K562 (cell line): ENCODE results near the gene TGFB1I1. TPM values are rescaled to one million over a fixed set of nuclear protein-coding genes. Genes with fewer than 3 reads are reported as not detected.

Experiments
- E2F6 ChIP-seq, 2 experiments: IDR thresholded peaks; 2 replicates each; pipeline ENCODE4 v1.6.1; 2011; ENCODE audit warnings: borderline replicate concordance in 1 of 2, control low read depth in 1 of 2, low read depth in 1 of 2, low read length in 1 of 2, mild to moderate bottlenecking in 1 of 2, mixed read lengths in 1 of 2, moderate library complexity in 1 of 2; ENCODE audit not compliant: insufficient read depth in 1 of 2, insufficient read length in 1 of 2, poor library complexity in 1 of 2, severe bottlenecking in 1 of 2; ENCODE audit errors: extremely low read depth in 1 of 2
- FOXA1 ChIP-seq: fragments of 450-650 bp; IDR thresholded peaks from 2 replicates; pipeline ENCODE4 v1.6.1; 2016; ENCODE audit warnings: mild to moderate bottlenecking, borderline replicate concordance
- NCOA1 ChIP-seq: fragments of 450-650 bp; IDR thresholded peaks from 2 replicates; pipeline ENCODE4 v1.6.1; 2016; ENCODE audit warnings: low read depth
- ZNF318 ChIP-seq, 2 experiments: fragments of 450-650 bp; IDR thresholded peaks; 2 replicates each; pipeline ENCODE4 v1.6.1; 2016; ENCODE audit warnings: mild to moderate bottlenecking in 2 of 2, borderline replicate concordance in 1 of 2, low read depth in 1 of 2, moderate library complexity in 1 of 2
- ZNF717 ChIP-seq: fragments of 250-450 bp; sonication (Bioruptor Pico); IDR thresholded peaks from 2 replicates; pipeline ENCODE4 v1.5.0; 2021
- ZNF766 ChIP-seq: fragments of 200-800 bp; sonication (Bioruptor generic); conservative IDR thresholded peaks from 2 replicates; pipeline ENCODE4 v1.6.1; 2016; ENCODE audit warnings: missing genetic modification characterization, missing compliant biosample characterization
- polyA plus RNA-seq, 8 experiments: library from polyadenylated mRNA; depleted of rRNA in 4 of 8; stranded (reverse) in 5 of 8; unstranded in 3 of 8; fragments of >200 nt; fragmentation: Nextera tagmentation in 2 of 8; fragmentation: Illumina TruSeq in 1 of 8; extraction: Ambion mirVana in 2 of 8; extraction: Trizol in 1 of 8; gene quantifications; 2 replicates each; pipeline versions ENCODE4 v1.2.1 to v1.2.3, GENCODE V29; 2011 to 2014; ENCODE audit warnings: inconsistent platforms in 1 of 8, missing spikeins in 1 of 8
- total RNA-seq, 7 experiments: library from RNA; depleted of rRNA in 6 of 7; stranded (reverse); fragments of >200 nt in 6 of 7; fragmentation: Illumina TruSeq in 2 of 7; extraction: Trizol in 2 of 7; gene quantifications; 2 replicates each; pipeline versions ENCODE4 v1.2.1 to v1.2.3, GENCODE V29; 2011 to 2021; ENCODE audit warnings: low replicate concordance in 1 of 7
- TF ChIP-seq, protein P1 (sequence below): fragments of 450-650 bp; IDR thresholded peaks from 2 replicates; pipeline ENCODE4 v1.6.1; 2016; ENCODE audit warnings: low read depth

TGFB1I1 gene
- total and polyA plus RNA-seq, 9 of the 15 experiments (the other 6 are each of a cell fraction or from before 2014, with no cell fraction given) = 0.04 to 0.91 (median 0.19) TPM

DNA sequence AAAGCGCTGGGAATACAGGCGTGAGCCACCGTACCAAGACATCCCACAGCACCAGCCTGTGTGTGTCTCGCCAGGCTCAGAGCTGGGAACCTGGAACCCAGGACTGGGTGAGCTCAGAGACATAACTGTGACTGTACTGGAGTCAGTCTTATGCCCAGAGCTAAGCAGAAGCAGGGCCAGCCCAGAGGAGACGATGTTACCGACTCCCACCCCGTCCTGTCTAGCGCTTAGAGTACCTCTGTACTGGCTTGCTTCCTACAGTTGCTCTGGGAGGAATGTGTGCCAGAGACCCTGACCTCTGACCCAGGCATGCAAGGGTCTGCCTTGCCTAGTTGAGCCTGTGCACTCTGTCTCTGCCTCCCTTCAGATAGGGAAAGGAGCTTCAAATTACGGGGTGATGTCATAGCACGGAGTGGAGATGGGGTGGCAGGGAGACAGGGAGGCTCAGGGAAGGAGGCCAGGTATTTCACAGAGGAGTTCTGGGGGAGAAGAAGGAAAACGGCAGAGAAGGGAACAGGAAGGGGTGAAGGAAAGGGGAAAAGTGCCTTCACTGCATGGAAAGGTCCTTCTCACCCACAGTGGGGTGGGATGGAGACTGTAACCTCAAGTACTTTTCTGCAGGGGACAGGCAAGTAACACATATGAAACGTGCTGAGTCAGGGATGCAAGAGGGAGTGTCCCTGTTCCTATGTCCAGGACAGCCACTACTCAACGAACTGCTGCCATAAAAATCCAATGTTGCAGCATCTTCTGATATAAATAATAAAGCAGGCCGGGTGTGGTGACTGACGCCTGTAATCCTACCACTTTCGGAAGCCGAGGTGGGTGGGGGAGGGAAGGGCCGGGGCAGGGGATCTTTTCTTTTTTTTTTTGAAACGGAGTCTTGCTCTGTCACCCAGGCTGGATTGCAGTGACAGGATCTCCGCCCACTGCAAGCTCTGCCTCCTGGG lies 18.4 kb upstream of the TGFB1I1 start (continued):
- TF ChIP-seq E2F6 (IDR thresholded peaks at IDR 0.05; ENCODE audit: borderline replicate concordance in 1 of 2, extremely low read depth in 1 of 2, insufficient read depth in 1 of 2, insufficient read length in 1 of 2, low read depth in 1 of 2, low read length in 1 of 2, poor library complexity in 1 of 2, severe bottlenecking in 1 of 2) (no peak), ZNF717 (CRISPR knock-in tag) (no peak), FOXA1 (no peak), ZNF766 (CRISPR knock-in tag) (no peak), ZNF318 (IDR thresholded peaks at IDR 0.05; ENCODE audit: borderline replicate concordance in 1 of 2, low read depth in 1 of 2) (no peak), NCOA1 (0 out of 2 replicates have a peak, but pooled peaks have one; percentile 38)
- TF ChIP-seq, protein P1, sequence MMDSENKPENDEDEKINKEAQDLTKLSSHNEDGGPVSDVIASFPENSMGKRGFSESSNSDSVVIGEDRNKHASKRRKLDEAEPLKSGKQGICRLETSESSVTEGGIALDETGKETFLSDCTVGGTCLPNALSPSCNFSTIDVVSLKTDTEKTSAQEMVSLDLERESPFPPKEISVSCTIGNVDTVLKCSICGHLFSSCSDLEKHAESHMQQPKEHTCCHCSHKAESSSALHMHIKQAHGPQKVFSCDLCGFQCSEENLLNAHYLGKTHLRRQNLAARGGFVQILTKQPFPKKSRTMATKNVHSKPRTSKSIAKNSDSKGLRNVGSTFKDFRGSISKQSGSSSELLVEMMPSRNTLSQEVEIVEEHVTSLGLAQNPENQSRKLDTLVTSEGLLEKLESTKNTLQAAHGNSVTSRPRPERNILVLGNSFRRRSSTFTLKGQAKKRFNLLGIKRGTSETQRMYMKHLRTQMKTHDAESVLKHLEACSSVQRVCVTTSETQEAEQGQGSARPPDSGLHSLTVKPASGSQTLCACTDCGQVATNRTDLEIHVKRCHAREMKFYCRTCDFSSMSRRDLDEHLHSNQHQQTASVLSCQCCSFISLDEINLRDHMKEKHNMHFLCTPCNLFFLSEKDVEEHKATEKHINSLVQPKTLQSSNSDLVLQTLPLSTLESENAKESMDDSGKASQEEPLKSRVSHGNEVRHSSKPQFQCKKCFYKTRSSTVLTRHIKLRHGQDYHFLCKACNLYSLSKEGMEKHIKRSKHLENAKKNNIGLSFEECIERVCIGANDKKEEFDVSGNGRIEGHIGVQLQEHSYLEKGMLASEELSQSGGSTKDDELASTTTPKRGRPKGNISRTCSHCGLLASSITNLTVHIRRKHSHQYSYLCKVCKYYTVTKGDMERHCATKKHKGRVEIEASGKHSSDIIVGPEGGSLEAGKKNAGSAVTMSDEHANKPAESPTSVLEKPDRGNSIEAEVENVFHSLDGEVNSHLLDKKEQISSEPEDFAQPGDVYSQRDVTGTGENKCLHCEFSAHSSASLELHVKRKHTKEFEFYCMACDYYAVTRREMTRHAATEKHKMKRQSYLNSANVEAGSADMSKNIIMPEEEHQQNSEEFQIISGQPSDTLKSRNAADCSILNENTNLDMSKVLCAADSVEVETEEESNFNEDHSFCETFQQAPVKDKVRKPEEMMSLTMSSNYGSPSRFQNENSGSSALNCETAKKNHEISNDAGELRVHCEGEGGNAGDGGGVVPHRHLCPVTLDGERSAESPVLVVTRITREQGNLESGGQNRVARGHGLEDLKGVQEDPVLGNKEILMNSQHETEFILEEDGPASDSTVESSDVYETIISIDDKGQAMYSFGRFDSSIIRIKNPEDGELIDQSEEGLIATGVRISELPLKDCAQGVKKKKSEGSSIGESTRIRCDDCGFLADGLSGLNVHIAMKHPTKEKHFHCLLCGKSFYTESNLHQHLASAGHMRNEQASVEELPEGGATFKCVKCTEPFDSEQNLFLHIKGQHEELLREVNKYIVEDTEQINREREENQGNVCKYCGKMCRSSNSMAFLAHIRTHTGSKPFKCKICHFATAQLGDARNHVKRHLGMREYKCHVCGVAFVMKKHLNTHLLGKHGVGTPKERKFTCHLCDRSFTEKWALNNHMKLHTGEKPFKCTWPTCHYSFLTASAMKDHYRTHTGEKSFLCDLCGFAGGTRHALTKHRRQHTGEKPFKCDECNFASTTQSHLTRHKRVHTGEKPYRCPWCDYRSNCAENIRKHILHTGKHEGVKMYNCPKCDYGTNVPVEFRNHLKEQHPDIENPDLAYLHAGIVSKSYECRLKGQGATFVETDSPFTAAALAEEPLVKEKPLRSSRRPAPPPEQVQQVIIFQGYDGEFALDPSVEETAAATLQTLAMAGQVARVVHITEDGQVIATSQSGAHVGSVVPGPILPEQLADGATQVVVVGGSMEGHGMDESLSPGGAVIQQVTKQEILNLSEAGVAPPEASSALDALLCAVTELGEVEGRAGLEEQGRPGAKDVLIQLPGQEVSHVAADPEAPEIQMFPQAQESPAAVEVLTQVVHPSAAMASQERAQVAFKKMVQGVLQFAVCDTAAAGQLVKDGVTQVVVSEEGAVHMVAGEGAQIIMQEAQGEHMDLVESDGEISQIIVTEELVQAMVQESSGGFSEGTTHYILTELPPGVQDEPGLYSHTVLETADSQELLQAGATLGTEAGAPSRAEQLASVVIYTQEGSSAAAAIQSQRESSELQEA = 0 out of 2 replicates have a peak, but pooled peaks have one; percentile 30
